Stimulated activated CD4-positive, alpha-beta T cell treated with anti-CD3 and anti-CD28 coated beads, Interleukin-2, amount 100 ng/mL, for 24 hours (primary cell): ENCODE data around the gene KLHL30.
"Not testable (repeated sequence)": the region's sequence is repeated elsewhere in the genome, so short reads cannot be mapped to it uniquely, and the experiment has no call there.

Experiments
- DNase-seq, 2 donors: peaks; one replicate each; pipeline ENCODE4 v3.0.0-alpha.2; 2020

Gene KLHL30

DNA sequence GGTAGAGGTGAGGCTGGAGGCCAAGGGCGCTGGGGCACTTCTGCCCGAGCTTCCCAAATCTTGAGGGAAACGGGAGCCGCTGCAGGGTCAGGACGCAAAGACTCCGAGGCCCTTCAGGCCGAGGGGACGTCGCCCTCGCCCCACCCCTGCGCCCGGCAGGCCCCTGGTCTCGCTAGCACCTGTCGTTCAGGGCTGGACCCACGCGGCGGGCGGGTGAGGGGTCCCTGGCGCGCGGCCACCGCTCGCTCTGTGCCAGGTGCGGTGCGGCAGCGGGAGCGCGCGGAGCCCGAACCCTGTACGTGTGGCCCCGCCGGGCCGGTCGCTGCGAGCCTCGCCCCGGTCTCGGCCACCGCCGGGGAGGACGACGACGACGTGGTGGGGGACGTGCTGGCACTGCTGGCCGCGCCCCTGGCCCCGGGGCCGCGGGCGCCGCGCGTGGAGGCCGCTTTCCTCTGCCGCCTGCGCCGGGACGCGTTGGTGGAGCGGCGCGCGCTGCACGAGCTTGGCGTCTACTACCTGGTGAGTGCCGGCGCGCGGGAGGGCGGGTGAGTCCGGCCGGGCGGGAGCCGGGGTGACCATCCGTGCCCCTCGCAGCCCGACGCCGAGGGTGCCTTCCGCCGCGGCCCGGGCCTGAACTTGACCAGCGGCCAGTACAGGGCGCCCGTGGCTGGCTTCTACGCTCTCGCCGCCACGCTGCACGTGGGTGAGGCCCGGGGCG is 25.2 kb downstream of the KLHL30 start:
- no peak for DNase-seq

DNA sequence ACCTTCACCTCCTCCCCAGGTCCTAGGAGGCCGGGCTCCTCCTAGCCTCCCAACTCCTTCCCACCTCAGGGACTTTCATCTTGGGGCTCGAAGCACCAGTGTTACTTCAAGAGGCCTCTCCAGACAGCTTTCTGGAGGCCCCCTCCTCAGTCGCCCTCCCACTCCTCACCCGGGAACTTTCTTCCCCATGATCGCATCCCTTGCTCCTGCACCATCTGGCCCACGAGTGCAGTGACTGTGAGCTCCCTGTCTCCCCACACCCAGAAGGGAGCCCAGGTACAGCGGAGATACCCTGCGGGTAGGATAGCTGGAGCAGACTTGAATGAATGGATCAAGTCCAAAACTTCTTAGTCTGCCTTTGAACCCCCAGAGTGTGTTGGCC is 26.4 kb downstream of the KLHL30 start:
- no peak for DNase-seq

DNA sequence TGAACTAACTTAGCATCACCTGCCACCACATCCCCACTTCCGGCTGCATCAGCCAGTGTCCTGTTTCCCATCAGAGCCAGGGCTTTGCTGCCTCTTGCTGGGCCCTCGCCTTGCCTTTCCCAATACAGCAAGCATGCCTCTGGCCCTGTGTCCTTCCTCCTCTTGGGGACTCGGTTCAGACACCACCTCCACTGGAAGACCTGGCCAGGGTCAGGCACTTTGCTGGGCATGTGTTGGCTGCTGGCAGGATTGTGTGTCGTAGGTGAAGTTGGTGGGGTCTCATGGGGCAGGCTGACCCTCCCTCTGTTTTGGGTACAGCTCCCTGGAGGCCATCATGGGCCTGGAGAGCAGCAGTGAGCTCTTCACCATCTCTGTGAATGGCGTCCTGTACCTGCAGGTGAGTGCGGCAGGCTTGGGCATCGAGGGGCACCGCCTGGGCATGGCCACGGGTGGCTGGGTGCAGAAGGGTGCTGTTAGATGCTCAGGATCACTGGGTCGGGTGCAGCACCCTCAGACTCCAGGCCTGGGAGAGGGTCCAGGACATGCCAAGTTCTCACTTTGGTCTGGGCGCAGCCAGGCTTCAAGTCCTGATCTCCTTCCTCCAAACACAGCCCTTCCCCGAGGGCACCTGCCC is 26.9 kb downstream of the KLHL30 start:
- DNase-seq = no peak

DNA sequence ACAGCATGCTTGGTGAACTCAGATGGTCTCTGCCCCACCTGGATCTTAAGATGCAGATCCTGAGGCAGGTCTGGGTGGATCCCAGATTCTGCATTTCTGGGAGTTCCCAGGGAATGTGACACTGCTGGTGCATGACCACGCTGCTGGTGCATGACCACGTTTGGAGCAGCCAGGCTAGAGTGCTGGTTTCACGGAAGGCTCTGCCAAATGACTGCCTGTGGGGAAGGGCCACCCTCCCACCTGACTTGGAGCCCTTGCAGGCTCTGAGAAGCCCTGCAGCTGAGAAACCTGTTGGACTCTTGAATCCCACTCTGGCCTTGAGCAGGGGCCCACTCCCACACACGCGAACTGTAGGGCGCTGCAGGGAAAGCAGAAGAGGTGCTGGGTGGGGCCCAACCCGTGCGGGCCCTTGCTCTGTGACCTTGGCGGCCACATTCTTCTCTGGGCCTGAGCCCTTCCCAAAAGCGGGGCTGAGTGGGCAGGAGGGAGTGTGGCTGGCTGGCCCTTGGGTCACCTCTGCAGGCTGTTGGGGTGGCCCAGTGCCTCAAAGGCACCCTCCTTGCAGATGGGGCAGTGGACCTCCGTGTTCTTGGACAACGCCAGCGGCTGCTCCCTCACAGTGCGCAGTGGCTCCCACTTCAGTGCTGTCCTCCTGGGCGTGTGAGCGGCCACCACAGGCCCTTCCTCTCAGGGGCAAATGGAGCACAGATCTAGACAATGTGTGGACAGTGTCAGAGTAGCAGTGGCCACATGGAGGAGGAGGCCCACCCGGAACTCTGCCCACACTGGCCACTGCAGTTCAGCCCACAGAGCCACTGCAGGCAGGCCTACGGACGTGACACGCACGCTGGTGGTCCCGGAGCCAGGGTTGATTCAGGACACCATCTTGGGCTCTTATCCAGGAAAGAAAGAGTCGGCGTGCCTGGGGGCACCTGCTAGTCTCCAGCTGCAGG is 28.2 kb downstream of the KLHL30 start:
- DNase-seq = no peak

DNA sequence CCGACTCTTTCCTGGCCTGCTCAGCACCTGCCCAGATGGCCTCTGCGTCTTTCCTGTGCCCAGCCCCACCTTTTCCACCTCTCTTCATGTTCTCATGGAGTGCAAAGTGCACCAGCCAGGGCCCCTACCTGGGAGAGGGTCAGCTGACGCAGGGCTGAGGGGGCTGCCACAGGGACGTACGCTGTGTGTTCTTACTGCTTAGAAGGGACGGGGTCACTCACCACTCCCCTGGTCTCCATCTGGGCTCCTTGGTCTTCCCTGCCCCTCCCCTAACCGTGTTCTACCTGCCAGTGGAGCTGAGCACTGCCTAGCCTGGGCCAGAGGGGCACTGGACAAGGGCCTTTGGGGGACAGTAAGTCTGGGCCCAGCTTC is 28.9 kb downstream of the KLHL30 start:
- no peak for DNase-seq

DNA sequence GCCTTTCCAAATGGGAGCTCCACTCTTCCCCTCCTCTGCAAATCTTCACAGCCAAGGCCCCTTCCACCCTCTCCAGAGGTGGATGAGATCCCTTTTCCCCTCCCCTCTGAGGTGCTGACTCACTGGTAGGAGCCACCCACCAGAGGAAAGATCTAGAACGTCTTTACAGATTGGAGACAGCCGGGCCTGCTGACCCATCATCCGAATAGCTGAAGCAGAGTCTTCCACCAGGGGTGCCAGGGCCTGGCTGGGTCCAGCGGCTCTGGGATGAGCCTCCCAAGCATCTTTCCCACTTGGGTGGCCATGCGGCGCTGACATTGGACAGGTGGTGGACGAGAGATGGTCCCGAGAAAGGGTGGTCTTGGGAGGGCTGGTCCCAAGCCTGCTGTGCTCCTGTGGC is 29.3 kb downstream of the KLHL30 start:
- no peak for DNase-seq

DNA sequence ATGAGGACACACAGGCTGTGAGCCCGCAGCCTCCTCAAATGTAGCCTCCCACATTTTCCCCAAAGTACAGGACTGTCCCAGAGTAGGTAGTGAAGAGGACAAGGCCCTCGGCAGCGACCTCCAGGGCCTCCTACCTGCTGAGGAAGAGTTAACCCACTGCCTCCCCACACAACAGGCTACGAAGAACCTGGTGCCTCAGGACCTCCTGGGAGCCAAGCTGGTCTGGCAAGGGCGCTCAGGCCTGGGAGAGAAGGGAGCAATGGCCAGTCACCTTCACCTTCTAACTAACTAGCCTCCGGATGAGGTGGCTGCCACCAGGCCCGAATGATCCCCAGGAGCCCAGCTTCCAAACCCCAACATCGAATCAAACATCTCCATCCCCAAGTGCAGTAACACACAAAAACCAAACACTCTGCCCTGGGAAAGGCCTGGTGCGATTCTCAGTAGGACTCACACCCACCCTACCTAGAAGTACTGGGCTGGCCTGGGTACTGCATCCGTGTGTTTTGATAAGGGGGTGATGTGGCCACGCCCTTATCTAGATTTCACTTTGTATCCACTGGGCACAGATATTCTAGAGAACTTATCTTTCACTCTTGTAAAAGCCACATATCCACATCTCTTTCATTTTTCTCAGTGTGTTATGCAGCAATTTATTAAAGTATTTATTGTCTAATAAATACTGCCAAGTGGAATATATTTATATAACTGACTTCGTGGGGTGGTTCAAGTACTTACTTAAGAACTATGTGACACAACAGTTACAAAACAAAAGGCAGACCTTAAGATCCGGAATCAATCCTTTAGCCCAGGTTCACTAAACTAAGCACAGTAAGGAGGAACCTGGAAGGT is 30.0 kb downstream of the KLHL30 start:
- DNase-seq = no peak

DNA sequence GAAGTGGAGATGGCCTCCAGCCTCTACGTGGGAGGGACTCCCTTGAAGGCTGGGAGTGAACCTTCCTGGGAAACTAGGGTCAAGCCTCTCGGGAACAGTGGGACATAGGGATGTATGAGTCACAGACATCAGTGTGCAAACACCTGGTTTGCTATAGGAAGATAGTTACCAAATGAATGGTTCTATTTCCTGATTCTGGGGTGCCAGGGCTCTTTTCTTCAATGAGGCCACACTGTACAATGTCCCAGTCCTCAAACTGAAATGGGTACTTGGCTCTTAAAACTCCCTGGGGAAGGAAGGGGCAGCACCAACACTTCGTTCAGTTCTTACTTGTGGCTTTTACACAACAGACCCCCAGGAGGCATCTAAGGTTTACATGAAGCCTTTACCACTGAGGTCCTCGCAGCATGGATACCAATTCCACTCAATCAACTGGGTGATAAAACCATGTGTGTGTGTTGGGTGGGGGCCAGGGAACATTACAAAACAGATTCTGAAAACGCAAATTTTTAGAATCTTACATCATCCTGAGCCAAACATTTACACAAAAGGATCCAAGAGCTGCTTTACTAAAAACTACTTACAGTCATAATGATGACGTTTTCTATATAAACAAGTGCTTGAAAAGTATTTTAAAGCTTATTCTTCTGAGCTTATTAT is 30.7 kb downstream of the KLHL30 start:
- no peak for DNase-seq

DNA sequence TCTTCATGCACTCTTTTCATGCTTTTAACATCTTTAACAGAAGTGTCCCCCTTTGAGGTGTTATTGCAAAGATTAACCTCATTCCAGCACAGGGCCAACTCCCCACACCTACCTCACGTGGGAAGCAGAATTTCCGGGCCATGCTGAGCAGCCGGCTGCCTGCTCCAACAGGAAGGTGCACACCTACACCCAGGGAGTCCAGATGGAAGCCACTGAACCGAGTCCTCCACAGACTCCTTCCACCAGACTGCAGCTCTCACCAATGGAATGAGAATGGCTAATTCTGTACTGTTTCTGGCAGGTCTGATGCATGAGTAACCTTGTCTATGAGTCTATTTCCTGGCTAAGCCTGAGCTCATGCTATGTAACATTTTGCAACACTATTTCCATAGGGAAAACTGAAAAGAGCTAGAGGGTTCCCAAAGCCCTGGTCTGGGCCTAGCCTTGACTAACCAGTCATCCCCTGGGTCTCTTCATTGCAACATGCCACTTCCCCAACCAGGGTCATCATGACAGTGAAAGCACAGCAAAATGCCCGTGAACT is 31.3 kb downstream of the KLHL30 start:
- DNase-seq = no peak

DNA sequence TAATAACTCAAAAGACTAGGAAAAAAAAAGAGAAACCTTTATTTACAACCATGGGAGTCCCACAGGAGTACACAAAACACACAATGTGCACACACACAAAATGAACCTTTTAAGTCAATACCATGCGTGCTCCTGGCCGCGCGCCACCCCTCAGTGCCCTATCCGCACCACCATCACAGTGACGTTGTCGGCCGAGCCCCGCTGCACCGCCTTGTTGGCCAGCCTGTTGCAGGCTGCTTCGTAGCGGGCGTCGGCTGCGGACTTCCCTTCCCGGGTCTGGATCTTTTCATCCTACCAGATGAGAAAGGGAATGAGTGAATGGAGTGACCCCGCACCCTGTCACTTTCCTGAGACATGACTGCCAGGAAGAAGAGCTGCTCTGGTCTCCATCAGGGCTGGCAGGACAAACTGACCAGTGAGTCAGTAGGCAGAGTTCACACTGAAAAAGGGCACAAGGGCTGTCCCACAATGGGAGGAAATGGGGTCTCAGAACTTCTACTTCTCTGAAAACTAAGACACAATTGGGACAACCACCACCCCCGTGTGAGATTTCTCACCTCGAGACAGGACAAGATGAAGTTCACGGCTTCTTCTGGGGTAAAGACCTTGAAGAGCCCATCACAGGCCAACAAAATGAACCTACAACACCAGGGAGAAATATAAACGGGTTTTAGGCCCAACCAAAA is 32.1 kb downstream of the KLHL30 start:
- no peak for DNase-seq

DNA sequence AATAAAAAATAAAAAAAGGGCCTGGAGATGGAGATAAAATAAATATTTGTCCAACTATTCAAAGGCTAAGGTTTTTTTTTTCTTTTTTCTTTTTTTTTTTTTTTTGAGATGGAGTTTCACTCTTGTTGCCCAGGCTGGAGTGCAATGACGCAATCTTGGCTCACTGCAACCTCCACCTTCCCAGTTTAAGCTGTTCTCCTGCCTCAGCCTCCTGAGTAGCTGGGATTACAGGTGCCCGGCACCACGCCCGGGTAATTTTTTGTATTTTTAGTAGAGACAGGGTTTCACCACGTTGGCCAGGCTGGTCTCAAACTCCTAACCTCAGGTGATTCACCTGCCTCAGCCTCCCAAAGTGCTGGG is 32.6 kb downstream of the KLHL30 start:
- not testable (repeated sequence) for DNase-seq

DNA sequence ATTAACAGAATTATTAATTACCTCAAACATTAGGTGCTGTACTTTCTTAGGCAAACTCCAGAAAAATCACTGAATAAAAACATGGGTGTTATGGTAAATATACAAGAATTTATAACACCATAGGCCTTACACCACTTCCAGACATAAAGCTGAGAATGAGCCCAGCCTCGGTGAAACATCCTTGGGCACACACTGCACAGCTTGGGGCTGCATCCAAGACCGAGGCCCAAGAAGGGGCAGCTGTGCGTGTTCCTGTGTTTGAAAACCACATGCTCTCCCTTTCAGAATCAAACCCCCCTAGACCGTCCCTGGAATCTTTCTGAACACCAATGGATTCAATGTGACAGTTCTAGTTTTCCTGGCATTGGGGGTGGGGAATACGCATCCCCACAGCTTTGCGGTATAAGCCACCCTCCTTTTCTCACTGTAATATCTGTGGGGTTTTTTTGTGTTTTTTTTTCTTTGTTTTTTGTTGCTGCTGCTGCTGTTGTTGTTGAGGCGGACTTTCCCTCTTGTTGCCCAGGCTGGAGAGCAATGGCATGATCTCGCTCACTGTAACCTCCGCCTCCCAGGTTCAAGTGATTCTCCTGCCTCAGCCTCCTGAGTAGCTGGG is 33.2 kb downstream of the KLHL30 start:
- DNase-seq = no peak

DNA sequence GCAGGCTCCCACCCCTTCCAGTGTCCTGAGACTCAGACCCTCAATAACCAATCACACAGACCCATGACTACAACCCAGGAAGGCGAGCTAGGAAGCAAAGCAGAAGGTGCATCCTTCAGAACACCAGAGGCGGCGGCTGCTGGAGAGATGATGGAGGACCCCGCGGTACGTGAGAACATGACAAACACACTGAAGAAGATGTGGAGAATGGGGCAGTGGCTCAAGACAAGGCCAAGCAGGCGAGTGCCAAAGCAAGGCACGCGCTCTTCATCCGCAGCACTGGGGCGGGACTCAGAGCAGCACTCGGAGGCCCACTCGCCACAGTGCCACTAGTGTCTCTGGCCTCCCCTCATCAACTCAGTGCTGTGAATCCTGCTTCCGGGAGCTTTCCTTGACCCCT is 34.0 kb downstream of the KLHL30 start:
- no peak for DNase-seq

DNA sequence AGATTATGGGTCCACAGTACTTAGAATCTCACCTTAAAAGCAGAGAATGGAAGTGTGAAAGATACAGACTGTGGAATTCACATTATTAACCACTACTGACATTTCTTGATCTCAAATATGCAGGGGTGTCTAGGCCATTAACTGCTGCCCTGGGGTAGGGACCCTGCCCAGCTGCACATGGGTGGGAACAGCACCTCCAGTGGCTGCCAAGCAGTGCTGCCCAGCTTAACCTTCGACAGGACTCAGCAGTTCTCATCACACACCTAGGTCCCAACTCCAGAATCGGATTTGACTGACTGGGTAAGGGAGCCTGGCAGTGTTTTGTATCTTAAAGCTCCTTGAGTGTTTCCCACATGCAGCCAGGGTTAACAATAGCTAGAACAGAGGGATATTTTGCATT is 35.2 kb downstream of the KLHL30 start:
- DNase-seq = no peak

DNA sequence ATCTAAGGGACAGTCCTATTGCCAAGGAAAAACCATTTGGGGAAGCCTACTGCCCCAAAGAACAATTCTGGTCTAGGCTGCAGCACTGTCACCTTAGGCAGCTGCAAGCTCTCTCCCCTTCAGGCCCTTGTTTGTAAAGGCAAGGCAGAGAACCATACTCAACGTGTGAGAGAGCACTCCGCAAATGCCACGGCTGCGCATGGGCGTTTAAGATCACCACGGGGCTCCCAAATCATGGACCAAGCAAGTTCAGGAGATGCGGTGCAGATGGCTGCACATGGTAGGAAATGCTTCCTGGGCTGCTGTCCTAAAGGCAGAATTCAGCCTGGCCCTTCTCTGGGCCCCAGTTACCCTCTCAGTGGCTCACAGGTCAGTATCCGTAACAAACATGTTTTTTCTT is 35.8 kb downstream of the KLHL30 start:
- DNase-seq = no peak

DNA sequence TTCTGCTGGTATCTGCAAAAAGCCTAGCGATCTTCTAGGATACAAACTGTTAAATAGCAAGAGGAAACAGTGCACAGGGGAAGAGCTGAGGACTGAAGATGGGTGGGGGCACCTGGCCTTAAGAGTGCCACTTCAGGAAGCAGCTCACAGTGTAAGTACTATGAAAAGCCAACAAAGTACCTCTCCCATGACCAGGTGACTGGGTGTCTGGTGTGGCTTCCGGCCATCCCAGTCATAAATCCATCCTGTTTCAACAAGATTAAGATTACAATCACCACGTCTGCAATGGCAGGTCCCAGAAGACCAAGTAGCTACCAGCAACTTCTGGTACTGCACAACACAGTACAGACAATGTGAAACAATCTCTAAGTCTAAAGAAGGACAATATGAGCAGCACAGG is 36.2 kb downstream of the KLHL30 start:
- DNase-seq = no peak

DNA sequence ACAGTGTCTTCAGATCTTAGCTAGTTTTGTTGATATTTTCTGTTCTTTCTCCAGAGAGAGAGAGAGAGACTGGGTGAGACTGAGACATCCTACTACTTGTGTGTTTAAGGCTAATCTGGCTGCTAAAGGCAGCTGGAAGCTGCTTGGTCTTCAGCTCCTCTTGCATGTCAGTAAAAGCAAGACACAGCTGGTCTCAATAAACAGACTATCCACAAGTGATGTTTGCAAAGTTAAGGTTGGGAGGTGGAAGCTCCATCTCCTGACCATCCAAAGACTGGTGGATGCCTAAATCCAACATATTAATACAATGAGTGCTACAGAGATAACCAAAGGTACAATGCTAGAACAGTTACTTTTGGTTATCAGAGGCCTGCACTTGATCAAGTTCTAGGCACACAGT is 38.1 kb downstream of the KLHL30 start:
- no peak for DNase-seq

DNA sequence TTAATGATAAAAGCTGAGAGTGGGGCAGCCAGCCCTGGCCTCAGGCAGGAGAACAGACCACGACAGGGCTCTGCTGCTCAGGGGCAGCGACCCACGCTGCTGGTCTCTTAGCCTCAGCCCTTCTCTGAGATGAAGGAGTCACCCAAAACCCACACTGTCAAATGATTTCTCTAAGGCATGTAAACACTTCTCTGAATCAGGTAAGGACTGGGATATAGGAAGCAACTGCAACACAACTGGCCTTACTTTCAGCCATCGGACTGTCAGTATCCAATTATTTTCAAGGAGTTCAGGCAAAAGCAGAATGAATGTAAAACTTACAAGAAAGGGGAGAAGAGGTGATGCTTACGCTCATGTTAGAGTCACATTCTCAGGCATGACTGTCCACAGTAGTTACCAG is 42.1 kb downstream of the KLHL30 start:
- no peak for DNase-seq

DNA sequence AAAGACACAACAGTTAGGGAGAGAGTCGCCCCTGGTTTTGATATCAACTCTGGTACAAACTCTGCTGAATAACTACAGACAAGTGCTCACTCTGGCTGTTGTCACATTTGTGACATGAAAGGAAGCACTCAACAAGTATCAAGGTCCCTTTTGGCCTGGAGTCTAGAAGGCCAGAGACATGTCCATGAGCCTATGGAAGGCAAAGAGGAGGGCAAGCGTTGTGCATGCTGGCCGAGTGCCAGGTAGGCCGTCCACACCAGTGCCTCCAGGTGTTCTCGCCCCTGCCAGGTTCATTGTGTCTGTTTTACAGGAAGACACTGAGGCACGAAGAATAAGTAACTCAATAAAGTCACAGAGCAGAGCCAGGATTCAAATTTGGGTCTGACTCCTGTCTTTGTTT is 43.9 kb downstream of the KLHL30 start:
- no peak for DNase-seq

DNA sequence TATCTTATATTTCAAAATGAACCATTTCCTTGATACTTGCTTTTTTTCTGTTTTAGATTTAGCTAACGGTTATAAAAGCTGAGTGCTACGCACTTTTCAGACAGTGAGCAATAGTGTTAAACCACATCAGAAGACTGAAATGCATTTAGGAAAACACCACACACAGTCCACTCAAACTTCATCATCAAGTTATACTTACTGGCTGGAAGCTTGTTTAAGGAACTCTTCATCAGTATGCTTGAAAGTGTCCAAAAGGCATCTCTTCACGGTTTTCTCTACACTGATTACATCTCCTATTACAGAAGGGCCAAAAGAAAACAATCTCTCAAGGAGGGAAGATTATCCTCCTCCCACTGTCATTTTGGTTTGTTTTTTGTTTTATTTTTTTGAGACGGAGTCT is 45.4 kb downstream of the KLHL30 start:
- DNase-seq = no peak
